A673 (cell line): ENCODE results near the gene CXCL17. TPM values are rescaled to one million over a fixed set of nuclear protein-coding genes. Genes with fewer than 3 reads are reported as not detected.

Source experiments
- BruUV-seq: library from RNA; stranded (reverse); fragments of 400-500 nt; replicated peaks from 2 replicates; lab custom pipeline; 2021; lab: Mats Ljungman, UMichigan
- CTCF ChIA-PET: fragments of 300-600 bp; sonication (Branson Sonifier 250); formaldehyde crosslinking; loops from one replicate; lab custom pipeline; 2022; ENCODE audit warnings: antibody characterized with exemption; lab: Charles Lee
- POLR2A ChIA-PET: fragments of 300-600 bp; sonication (Branson Sonifier 250); formaldehyde crosslinking; loops from one replicate; lab custom pipeline; 2022; ENCODE audit warnings: antibody characterized with exemption; ENCODE audit not compliant: low non-redundant PET; lab: Charles Lee
- DNase-seq: peaks from one replicate; pipeline ENCODE4 v3.0.0-alpha.2; 2015; ENCODE audit warnings: low spot score
- H3K27ac ChIP-seq: fragments of 200-600 bp; sonication (generic); 2 replicates; pipeline ENCODE4 v1.5.1; 2016; ENCODE audit warnings: mixed run types, low read depth, mild to moderate bottlenecking, mixed read lengths, antibody characterized with exemption, low read length; ENCODE audit not compliant: poor library complexity, severe bottlenecking
- H3K27me3 ChIP-seq: fragments of 200-600 bp; sonication (generic); replicated peaks from 2 replicates; pipeline ENCODE4 v1.6.1; 2017; ENCODE audit warnings: mixed run types, low read depth, mild to moderate bottlenecking, mixed read lengths, antibody characterized with exemption, low read length; ENCODE audit not compliant: insufficient read depth, poor library complexity
- H3K36me3 ChIP-seq: fragments of 200-600 bp; sonication (generic); 2 replicates; pipeline ENCODE4 v1.6.1; 2016; ENCODE audit warnings: mixed run types, mild to moderate bottlenecking, mixed read lengths, antibody characterized with exemption, low read length; ENCODE audit not compliant: insufficient read depth, poor library complexity, severe bottlenecking
- H3K4me1 ChIP-seq: fragments of 200-600 bp; sonication (generic); 2 replicates; pipeline ENCODE4 v1.6.1; 2017; ENCODE audit warnings: mixed run types, mild to moderate bottlenecking, mixed read lengths, antibody characterized with exemption, low read length; ENCODE audit not compliant: insufficient read depth, poor library complexity, severe bottlenecking
- H3K4me3 ChIP-seq: fragments of 200-600 bp; sonication (generic); 2 replicates; pipeline ENCODE4 v1.5.1; 2016; ENCODE audit warnings: low read depth, mixed run types, mild to moderate bottlenecking, mixed read lengths, low read length; ENCODE audit not compliant: poor library complexity, severe bottlenecking
- H3K9me3 ChIP-seq: fragments of 200-600 bp; sonication (generic); 2 replicates; pipeline ENCODE4 v1.6.1; 2016; ENCODE audit warnings: mixed run types, low read depth, mild to moderate bottlenecking, mixed read lengths, antibody characterized with exemption, low read length; ENCODE audit not compliant: poor library complexity, severe bottlenecking
- EZH2 ChIP-seq: fragments of 200-600 bp; sonication (generic); IDR thresholded peaks from 2 replicates; pipeline ENCODE4 v1.6.1; 2017; ENCODE audit warnings: borderline replicate concordance, low read depth, mild to moderate bottlenecking, mixed read lengths, antibody characterized with exemption, low read length; ENCODE audit not compliant: poor library complexity, severe bottlenecking
- intact Hi-C: fragments of 100-400 bp; cut with micrococcal nuclease; formaldehyde crosslinking; loops from one replicate; pipeline ENCODE4 v1.10.0; 2022; ENCODE audit not compliant: unreplicated experiment
- total RNA-seq: library from RNA; stranded (reverse); gene quantifications from 2 replicates; pipeline ENCODE4 v1.2.3, GENCODE V29; 2021
- TF ChIP-seq, protein P1 (sequence below): fragments of 300-800, 200-600 bp; sonication (generic); conservative IDR thresholded peaks from 2 replicates; pipeline ENCODE4 v1.5.1; 2017; ENCODE audit warnings: low read depth, mild to moderate bottlenecking, antibody characterized with exemption, low read length, moderate library complexity, mixed read lengths

CXCL17 gene
- total RNA-seq, 1 experiment from 2014 or later: not detected

DNA sequence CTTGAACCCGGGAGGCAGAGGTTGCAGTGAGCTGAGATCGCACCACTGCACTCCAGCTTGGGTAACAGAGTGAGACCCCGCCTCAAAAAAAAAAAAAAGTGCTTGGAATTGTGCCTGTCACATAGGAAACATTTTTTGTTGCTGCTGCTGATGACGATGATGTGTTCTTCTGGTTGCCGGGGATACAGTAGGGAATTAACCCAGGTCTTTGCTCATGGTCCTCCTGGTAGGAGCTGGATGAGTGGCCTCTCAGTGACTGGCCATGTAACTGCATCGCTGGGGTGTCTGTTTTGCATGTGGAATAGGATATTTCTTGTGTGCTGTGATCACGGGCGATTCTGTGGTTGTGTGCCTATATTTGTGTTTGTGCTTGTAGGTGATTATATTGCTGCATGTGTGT is 48.0 kb downstream of the CXCL17 start:
- DNase-seq: no peak
- ChIA-PET CTCF (no interaction called here), POLR2A (no interaction called here)
- intact Hi-C loops: no loop called here
- Histone ChIP-seq H3K9me3 (no peaks in the 10 kb centered on the region), H3K4me1 (peaks cover 10% of the 10 kb centered on the region), H3K27ac (no peak overlapping the region), H3K36me3 (no peaks in the 10 kb centered on the region), H3K4me3 (no peak overlapping the region), H3K27me3 (peaks cover 23% of the 10 kb centered on the region)
- BruUV-seq: no TSS peak
- TF ChIP-seq, protein P1, sequence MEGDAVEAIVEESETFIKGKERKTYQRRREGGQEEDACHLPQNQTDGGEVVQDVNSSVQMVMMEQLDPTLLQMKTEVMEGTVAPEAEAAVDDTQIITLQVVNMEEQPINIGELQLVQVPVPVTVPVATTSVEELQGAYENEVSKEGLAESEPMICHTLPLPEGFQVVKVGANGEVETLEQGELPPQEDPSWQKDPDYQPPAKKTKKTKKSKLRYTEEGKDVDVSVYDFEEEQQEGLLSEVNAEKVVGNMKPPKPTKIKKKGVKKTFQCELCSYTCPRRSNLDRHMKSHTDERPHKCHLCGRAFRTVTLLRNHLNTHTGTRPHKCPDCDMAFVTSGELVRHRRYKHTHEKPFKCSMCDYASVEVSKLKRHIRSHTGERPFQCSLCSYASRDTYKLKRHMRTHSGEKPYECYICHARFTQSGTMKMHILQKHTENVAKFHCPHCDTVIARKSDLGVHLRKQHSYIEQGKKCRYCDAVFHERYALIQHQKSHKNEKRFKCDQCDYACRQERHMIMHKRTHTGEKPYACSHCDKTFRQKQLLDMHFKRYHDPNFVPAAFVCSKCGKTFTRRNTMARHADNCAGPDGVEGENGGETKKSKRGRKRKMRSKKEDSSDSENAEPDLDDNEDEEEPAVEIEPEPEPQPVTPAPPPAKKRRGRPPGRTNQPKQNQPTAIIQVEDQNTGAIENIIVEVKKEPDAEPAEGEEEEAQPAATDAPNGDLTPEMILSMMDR: no peak
- no peak for TF ChIP-seq EZH2

DNA sequence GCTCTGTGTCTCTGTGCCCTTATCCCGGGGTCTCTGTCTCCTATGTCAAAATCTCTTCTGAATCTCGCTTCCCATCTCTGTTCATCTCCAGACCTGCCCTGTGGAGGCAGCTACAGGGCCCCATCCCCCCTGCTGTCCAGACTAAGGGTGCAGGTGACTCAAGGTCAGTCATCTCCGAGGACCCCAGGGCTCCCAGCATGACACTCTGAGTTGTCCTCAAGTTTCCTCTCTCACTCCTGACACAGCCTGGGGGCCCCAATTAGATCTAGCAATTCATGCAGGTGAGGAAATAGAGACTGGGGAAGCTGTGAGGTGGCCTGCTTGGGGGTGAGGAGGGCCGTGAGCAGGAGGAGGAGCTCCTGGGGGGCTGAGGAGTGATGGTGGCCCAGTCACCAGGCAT is 50.6 kb downstream of the CXCL17 start:
- intact Hi-C loops: no loop called here
- no TSS peak for BruUV-seq
- CTCF ChIA-PET: no interaction called here

DNA sequence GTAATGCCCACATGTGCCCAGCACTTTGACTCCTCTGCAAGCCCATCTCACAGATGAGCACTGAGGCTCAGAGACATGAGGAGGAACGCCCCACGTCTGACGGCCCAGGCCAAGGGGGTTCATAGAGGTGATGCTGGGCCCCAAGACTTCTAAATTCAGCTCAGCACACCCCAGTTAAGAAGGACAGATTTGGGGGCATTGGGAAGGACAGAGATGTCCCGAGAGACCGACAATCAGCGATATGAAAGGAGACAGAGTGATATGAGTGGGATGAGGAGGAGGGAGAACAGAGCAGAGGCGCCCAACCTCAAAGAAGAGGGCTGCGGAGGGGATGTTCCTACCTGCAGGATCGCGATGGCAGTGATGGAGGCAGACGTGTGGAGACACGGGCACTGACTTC is 52.8 kb downstream of the CXCL17 start, which contains the start of gene CNFN:
Gene CNFN, minus strand, starts transcription at position 399 of the 400 bp plus-strand sequence. CDS start 1,260 bp downstream, outside the sequence.
- Histone ChIP-seq H3K4me1 (peaks cover 3% of the 10 kb centered on the region), H3K27ac (no peak within 1 kb of the TSS), H3K9me3 (no peaks in the 10 kb centered on the region), H3K27me3 (peaks cover 28% of the 10 kb centered on the region), H3K36me3 (no peaks in the 10 kb centered on the region), H3K4me3 (no peak within 1 kb of the TSS)
- TF ChIP-seq, protein P1: no peak
- no peak for TF ChIP-seq EZH2
- intact Hi-C loops: no loop called here
- POLR2A ChIA-PET: no interaction called here
- DNase-seq: no peak
- BruUV-seq: no TSS peak
- CTCF ChIA-PET: no interaction called here

More for the DNA sequence above, 50.6 kb downstream of the CXCL17 start:
- Histone ChIP-seq H3K27ac (no peak overlapping the region), H3K36me3 (no peaks in the 10 kb centered on the region), H3K4me1 (peaks cover 6% of the 10 kb centered on the region), H3K4me3 (no peak overlapping the region), H3K27me3 (peaks cover 28% of the 10 kb centered on the region), H3K9me3 (no peaks in the 10 kb centered on the region)
- DNase-seq: no peak
- TF ChIP-seq, protein P1: no peak
- no peak for TF ChIP-seq EZH2
- POLR2A ChIA-PET: no interaction called here
